Measurements from ENCODE around the gene ANKRD31.
"Not testable (repeated sequence)": the region's sequence is repeated elsewhere in the genome, so short reads cannot be mapped to it uniquely, and the experiment has no call there.

The ANKRD31 gene

GRCh38 chr5:75275756-75276155, 39.1 kb upstream of the ANKRD31 start:
- Histone ChIP-seq H3K36me3 (ENCODE audit: control insufficient read depth, low read length) (no peaks in the 10 kb centered on the region), H3F3A (ENCODE audit: control insufficient read depth, insufficient read depth) (no peaks in the 10 kb centered on the region), H4K20me1 (ENCODE audit: control insufficient read depth, insufficient read depth, low read depth, low read length) (no peaks in the 10 kb centered on the region), H3K27me3 (ENCODE audit: control insufficient read depth, low read length) (no peaks in the 10 kb centered on the region; the same call in 1 of the 2 replicates), H3K79me2 (ENCODE audit: control insufficient read depth, low read length) (no peaks in the 10 kb centered on the region), H3K4me3 (ENCODE audit: low read length) (no peak overlapping the region), H3K4me2 (ENCODE audit: low read length) (no peak overlapping the region), H3K27ac (ENCODE audit: low read depth, low read length) (no peak overlapping the region), H3K9me3 (ENCODE audit: control insufficient read depth, insufficient read depth, low read length) (no peaks in the 10 kb centered on the region), H3K4me1 (ENCODE audit: control insufficient read depth, low read length) (no peaks in the 10 kb centered on the region), H3K9me2 (replicated peaks; ENCODE audit: control insufficient read depth, low read length) (no peaks in the 10 kb centered on the region)
- TF ChIP-seq EZH2phosphoT487 (IDR thresholded peaks at IDR 0.05; ENCODE audit: borderline replicate concordance, low read length) (no peak), CTCF (IDR thresholded peaks at IDR 0.05; ENCODE audit: low read depth, low read length, poor library complexity, severe bottlenecking) (no peak)

GRCh38 chr5:75275147-75275546, 38.5 kb upstream of the ANKRD31 start:
- H4K20me1 ChIP-seq (ENCODE audit: control insufficient read depth, insufficient read depth, low read depth, low read length), result no peaks in the 10 kb centered on the region
- no peaks in the 10 kb centered on the region for H3K9me3 ChIP-seq (ENCODE audit: control insufficient read depth, insufficient read depth, low read length)
- H3K4me2 ChIP-seq (ENCODE audit: low read length), result no peak overlapping the region
- H3K79me2 ChIP-seq (ENCODE audit: control insufficient read depth, low read length), result no peaks in the 10 kb centered on the region
- H3K4me1 ChIP-seq (ENCODE audit: control insufficient read depth, low read length), result no peaks in the 10 kb centered on the region
- no peaks in the 10 kb centered on the region for H3K36me3 ChIP-seq (ENCODE audit: control insufficient read depth, low read length)
- no peaks in the 10 kb centered on the region; the same call in 1 of the 2 replicates for H3K27me3 ChIP-seq (ENCODE audit: control insufficient read depth, low read length)
- no peaks in the 10 kb centered on the region for H3K9me2 ChIP-seq (replicated peaks; ENCODE audit: control insufficient read depth, low read length)
- no peak overlapping the region for H3K4me3 ChIP-seq (ENCODE audit: low read length)
- H3F3A ChIP-seq (ENCODE audit: control insufficient read depth, insufficient read depth), result no peaks in the 10 kb centered on the region
- no peak overlapping the region for H3K27ac ChIP-seq (ENCODE audit: low read depth, low read length)
- TF ChIP-seq EZH2phosphoT487 (IDR thresholded peaks at IDR 0.05; ENCODE audit: borderline replicate concordance, low read length) (no peak), CTCF (IDR thresholded peaks at IDR 0.05; ENCODE audit: low read depth, low read length, poor library complexity, severe bottlenecking) (no peak)

- Histone ChIP-seq H3K79me2 (ENCODE audit: control insufficient read depth, low read length) (no peaks in the 10 kb centered on the region), H4K20me1 (ENCODE audit: control insufficient read depth, insufficient read depth, low read depth, low read length) (no peaks in the 10 kb centered on the region), H3K4me1 (ENCODE audit: control insufficient read depth, low read length) (no peaks in the 10 kb centered on the region), H3K36me3 (ENCODE audit: control insufficient read depth, low read length) (no peaks in the 10 kb centered on the region), H3K4me2 (ENCODE audit: low read length) (no peak overlapping the region), H3K27me3 (ENCODE audit: control insufficient read depth, low read length) (no peaks in the 10 kb centered on the region; the same call in 1 of the 2 replicates), H3K9me2 (replicated peaks; ENCODE audit: control insufficient read depth, low read length) (no peaks in the 10 kb centered on the region), H3K9me3 (ENCODE audit: control insufficient read depth, insufficient read depth, low read length) (no peaks in the 10 kb centered on the region), H3F3A (ENCODE audit: control insufficient read depth, insufficient read depth) (no peaks in the 10 kb centered on the region), H3K27ac (ENCODE audit: low read depth, low read length) (no peak overlapping the region), H3K4me3 (ENCODE audit: low read length) (no peak overlapping the region)
- no peak for TF ChIP-seq CTCF (IDR thresholded peaks at IDR 0.05; ENCODE audit: low read depth, low read length, poor library complexity, severe bottlenecking)
- TF ChIP-seq EZH2phosphoT487 (IDR thresholded peaks at IDR 0.05; ENCODE audit: borderline replicate concordance, low read length), result no peak
These were observed 37.8 kb upstream of the ANKRD31 start for GRCh38 chr5:75274486-75274885.

GRCh38 chr5:75270605-75271004, 33.9 kb upstream of the ANKRD31 start:
- H4K20me1 ChIP-seq (ENCODE audit: control insufficient read depth, insufficient read depth, low read depth, low read length); H3K9me2 ChIP-seq (replicated peaks; ENCODE audit: control insufficient read depth, low read length); H3K27ac ChIP-seq (ENCODE audit: low read depth, low read length); H3F3A ChIP-seq (ENCODE audit: control insufficient read depth, insufficient read depth); H3K79me2 ChIP-seq (ENCODE audit: control insufficient read depth, low read length); H3K36me3 ChIP-seq (ENCODE audit: control insufficient read depth, low read length); H3K4me1 ChIP-seq (ENCODE audit: control insufficient read depth, low read length); H3K4me3 ChIP-seq (ENCODE audit: low read length); H3K4me2 ChIP-seq (ENCODE audit: low read length); H3K9me3 ChIP-seq (ENCODE audit: control insufficient read depth, insufficient read depth, low read length); H3K27me3 ChIP-seq (ENCODE audit: control insufficient read depth, low read length): not testable (repeated sequence)
